AG09309 (cell line): ENCODE data around the gene CD74.

Experiments used
- DNase-seq: peaks from one replicate; pipeline ENCODE4 v3.0.0-alpha.2; 2010; ENCODE audit warnings: low read depth
- H3K4me3 ChIP-seq: 2 replicates; pipeline ENCODE4 v1.5.1; 2011; ENCODE audit warnings: mild to moderate bottlenecking, low read depth, low read length, moderate library complexity; ENCODE audit not compliant: control insufficient read depth
- CTCF ChIP-seq: IDR thresholded peaks from 2 replicates; pipeline ENCODE4 v1.5.1; 2011; ENCODE audit warnings: mild to moderate bottlenecking, low read depth, low read length, inconsistent platforms; ENCODE audit not compliant: insufficient read depth, control insufficient read depth; ENCODE audit errors: missing control alignments

Gene CD74

GRCh38 chr5:150397146-150397781 lies 15.4 kb downstream of the CD74 start:
- no peak overlapping the region for H3K4me3 ChIP-seq
- peak; percentile 16 for DNase-seq
- TF ChIP-seq CTCF, result no peak

- no peak overlapping the region for H3K4me3 ChIP-seq
- no peak for DNase-seq
- no peak for TF ChIP-seq CTCF
These were observed 16.4 kb downstream of the CD74 start for GRCh38 chr5:150396267-150396666.

GRCh38 chr5:150395688-150395975 lies 17.1 kb downstream of the CD74 start:
- no peak for DNase-seq
- TF ChIP-seq CTCF, result no peak
- no peak overlapping the region for H3K4me3 ChIP-seq

GRCh38 chr5:150394912-150395687 lies 17.6 kb downstream of the CD74 start:
- no peak for DNase-seq
- no peak overlapping the region for H3K4me3 ChIP-seq
- TF ChIP-seq CTCF, result no peak

GRCh38 chr5:150394131-150394530 lies 18.6 kb downstream of the CD74 start:
- no peak overlapping the region for H3K4me3 ChIP-seq
- DNase-seq, result no peak
- no peak for TF ChIP-seq CTCF

- no peak for TF ChIP-seq CTCF
- DNase-seq, result no peak
- H3K4me3 ChIP-seq, result no peak overlapping the region
These were observed 19.5 kb downstream of the CD74 start for GRCh38 chr5:150393096-150393645.

- no peak overlapping the region for H3K4me3 ChIP-seq
- DNase-seq, result no peak
- TF ChIP-seq CTCF, result no peak
These were observed 20.0 kb downstream of the CD74 start for GRCh38 chr5:150392680-150393079.
